ENCODE data around the gene ATP6V0E2.
A peak's percentile ranks its signal among the peaks of the same experiment; 100 is the strongest.

Gene ATP6V0E2

DNA sequence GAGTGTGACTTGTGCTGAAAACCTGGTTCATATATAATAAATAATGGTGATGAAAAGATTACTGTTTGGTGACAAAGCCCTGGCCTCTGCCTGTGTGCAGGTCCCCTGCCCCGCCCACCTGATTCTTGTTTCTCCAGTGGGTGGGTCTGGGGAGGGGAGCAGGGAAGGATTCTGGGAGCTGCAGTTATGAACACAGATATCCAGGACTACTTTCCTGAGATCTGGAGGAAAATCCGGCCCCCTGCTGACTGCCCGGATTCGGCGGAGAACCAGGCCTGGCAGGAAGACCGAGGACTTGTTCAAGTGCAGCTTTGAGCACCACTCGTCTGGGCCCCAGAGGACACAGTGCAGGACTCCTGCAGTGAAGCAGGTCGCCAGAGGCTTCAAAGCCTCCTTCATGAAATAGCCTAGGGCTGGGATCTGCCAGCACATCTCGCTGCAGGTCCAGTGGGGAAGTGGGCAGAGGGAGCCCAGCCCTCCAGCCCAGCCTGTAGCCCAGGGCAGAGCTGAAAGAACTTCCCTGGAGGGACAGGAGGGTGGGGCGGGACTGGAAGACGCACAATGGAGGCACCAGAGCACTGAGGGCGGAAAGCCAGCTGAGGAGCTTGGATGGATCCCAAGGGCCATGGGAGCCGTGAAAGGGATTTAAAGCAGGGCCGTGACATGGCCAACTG is 7.0 kb downstream of the ATP6V0E2 start:
- Mint-ChIP-seq H3K4me1 (peaks cover 25% of the 10 kb centered on the region), H3K27ac (no peak overlapping the region), H3K9me3 (no peaks in the 10 kb centered on the region), H3K4me3 (no peak overlapping the region), H3K27me3 (ENCODE audit: low read depth, poor library complexity) (peaks cover 2% of the 10 kb centered on the region), H3K36me3 (ENCODE audit: low read depth) (peaks cover 5% of the 10 kb centered on the region)
- no peak for DNase-seq
- TF ChIP-seq, protein P1, sequence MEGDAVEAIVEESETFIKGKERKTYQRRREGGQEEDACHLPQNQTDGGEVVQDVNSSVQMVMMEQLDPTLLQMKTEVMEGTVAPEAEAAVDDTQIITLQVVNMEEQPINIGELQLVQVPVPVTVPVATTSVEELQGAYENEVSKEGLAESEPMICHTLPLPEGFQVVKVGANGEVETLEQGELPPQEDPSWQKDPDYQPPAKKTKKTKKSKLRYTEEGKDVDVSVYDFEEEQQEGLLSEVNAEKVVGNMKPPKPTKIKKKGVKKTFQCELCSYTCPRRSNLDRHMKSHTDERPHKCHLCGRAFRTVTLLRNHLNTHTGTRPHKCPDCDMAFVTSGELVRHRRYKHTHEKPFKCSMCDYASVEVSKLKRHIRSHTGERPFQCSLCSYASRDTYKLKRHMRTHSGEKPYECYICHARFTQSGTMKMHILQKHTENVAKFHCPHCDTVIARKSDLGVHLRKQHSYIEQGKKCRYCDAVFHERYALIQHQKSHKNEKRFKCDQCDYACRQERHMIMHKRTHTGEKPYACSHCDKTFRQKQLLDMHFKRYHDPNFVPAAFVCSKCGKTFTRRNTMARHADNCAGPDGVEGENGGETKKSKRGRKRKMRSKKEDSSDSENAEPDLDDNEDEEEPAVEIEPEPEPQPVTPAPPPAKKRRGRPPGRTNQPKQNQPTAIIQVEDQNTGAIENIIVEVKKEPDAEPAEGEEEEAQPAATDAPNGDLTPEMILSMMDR (IDR thresholded peaks at IDR 0.05): no peak

DNA sequence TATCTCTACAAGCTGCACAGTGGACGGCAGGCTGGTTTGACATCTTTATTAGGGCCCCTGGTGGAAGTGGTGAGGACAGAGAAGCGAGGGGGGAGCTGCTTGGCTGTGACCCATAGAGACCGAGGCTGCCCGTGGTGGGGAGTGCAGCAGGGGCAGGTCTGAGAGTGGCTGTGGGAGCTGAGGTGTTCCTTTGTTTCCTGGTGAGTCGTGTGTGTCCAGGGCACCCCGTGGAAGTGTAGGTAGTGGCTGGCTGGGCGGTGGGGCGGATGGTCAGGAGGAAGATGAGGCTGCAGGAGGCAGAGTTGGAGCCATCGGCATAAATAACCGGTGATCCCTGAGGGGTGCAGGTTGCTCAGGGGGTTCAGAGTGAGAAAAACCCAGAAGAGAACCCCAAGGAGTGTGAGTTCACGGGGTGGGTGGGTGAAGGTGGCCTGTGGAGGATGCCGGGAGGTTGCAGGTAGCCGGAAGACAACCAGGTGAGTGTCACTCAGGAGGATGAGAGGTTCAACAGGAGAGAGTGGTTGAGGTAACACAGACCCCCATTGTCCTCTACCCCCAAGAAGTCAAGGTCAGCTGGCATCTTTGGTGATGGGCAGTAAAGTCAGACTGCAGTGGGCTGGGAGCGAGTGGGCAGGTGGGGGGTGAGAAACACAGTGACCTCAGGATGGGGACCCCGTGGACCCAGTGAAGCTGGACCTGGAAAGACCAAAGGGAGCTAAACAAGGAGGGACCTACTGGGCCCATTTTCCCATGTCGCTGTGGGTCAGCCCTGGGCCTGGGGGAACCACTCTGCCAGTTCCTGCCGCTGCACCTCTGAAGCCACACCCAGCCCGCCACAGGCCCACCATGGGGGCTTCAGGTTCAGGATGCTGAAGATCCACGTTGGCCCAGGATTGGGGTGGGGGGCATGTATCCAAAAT is 7.8 kb downstream of the ATP6V0E2 start:
- Mint-ChIP-seq H3K27ac (no peak overlapping the region), H3K4me1 (peaks cover 25% of the 10 kb centered on the region), H3K36me3 (ENCODE audit: low read depth) (peaks cover 5% of the 10 kb centered on the region), H3K27me3 (ENCODE audit: low read depth, poor library complexity) (peaks cover 2% of the 10 kb centered on the region), H3K9me3 (no peaks in the 10 kb centered on the region), H3K4me3 (no peak overlapping the region)
- TF ChIP-seq, protein P1 (IDR thresholded peaks at IDR 0.05): no peak
- DNase-seq: no peak

DNA sequence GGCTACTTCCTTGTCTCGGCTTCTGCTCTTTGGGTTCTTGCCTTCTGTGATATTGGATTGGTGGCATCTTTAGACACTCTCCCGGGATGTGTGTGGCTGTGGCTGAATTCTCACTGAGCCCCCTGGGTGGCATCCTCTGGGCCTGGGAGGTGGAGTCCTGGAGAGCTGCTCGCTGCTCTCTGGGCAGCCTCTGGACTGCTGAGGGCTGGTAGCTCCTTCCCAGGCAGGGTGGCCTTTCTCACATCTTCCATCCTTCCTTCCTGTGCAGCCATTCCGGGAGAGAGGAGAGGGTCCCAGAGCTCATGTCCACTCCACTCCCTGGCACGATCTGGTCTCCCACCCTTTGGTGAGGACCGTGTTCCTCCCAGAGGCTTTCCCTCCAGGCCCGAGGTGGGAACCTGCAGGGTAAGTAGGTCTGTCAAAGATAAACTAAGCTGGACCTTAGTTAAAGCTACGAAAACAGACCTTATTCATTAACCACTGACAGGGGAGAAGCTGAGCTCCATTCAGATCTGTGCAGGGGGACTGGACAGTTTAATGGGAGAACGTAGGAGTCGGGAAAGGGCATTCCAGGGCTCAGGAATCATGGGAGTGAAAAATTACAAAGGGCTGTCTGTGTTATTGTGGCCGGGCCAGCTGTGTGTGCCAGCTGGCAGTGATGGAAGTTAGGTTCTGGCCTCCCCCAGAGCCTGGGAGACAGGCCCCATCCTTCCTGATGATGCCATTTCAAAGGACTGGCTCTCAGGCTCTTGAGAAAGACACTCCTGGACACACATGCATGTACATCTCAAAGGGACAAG is 8.7 kb downstream of the ATP6V0E2 start:
- no peak overlapping the region for H3K4me3 Mint-ChIP-seq
- DNase-seq: no peak

DNA sequence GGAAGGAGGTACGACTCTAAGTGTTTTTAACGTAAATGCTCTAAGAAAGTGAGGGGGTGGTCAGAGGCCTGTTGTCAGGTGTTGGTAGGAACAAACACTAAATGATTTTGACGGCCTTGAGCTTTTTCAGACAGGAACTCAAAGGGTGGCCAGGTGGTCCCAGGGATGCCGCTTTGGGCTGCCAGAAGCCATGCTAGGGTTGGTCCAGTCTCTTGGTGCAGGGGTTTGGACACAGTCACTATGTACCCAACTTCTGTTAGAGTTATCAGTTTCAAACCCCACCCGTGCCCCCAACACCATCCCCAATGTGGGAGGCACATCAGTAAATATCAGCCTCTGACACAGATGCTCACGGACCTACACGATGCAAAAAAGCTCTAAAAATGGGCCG is 9.3 kb downstream of the ATP6V0E2 start:
- H3K27ac Mint-ChIP-seq: no peak overlapping the region
- H3K27me3 Mint-ChIP-seq (ENCODE audit: low read depth, poor library complexity): no peaks in the 10 kb centered on the region
- no peak for DNase-seq
- H3K36me3 Mint-ChIP-seq (ENCODE audit: low read depth): no peaks in the 10 kb centered on the region
- H3K9me3 Mint-ChIP-seq: no peaks in the 10 kb centered on the region
- TF ChIP-seq, protein P1 (IDR thresholded peaks at IDR 0.05): no peak
- no peak overlapping the region for H3K4me3 Mint-ChIP-seq
- peaks cover 25% of the 10 kb centered on the region for H3K4me1 Mint-ChIP-seq

More for the DNA sequence above, 8.7 kb downstream of the ATP6V0E2 start:
- peaks cover 25% of the 10 kb centered on the region for H3K4me1 Mint-ChIP-seq
- peaks cover 2% of the 10 kb centered on the region for H3K27me3 Mint-ChIP-seq (ENCODE audit: low read depth, poor library complexity)
- H3K9me3 Mint-ChIP-seq: no peaks in the 10 kb centered on the region
- H3K27ac Mint-ChIP-seq: no peak overlapping the region
- H3K36me3 Mint-ChIP-seq (ENCODE audit: low read depth): peaks cover 5% of the 10 kb centered on the region
- TF ChIP-seq, protein P1 (IDR thresholded peaks at IDR 0.05): no peak

DNA sequence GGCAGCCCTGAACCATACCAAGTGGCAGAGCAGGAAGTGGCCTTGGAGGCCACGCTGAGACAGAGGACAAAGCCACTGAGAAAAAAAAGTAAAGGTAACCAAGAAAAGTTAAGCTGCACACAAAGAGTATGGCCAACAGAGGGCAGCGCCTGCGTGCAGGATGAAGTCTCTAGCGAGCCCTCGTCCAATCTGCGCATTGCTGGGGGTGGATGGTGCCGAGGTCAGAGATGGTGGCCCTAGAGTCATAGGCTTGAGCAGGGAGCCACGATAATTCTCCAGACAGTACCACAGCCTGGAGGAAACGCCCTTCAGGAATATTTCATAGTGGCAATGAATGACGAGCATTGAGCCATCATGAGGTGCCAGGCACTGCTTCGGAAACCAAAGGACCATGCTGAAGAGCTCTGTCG is 9.7 kb downstream of the ATP6V0E2 start:
- no peak overlapping the region for H3K4me3 Mint-ChIP-seq
- no peaks in the 10 kb centered on the region for H3K27me3 Mint-ChIP-seq (ENCODE audit: low read depth, poor library complexity)
- no peaks in the 10 kb centered on the region for H3K9me3 Mint-ChIP-seq
- H3K27ac Mint-ChIP-seq: no peak overlapping the region
- H3K4me1 Mint-ChIP-seq: peaks cover 25% of the 10 kb centered on the region
- H3K36me3 Mint-ChIP-seq (ENCODE audit: low read depth): no peaks in the 10 kb centered on the region
- TF ChIP-seq, protein P1 (IDR thresholded peaks at IDR 0.05): peak; percentile 67
- DNase-seq: peak; percentile 65
